Activated T-helper 9 cell treated with anti-CD3 and anti-CD28 coated beads, Interleukin-2, amount 50 U/mL, for 16 hours (primary cell): ENCODE measurements around the gene UBE2H.
"Not testable (repeated sequence)": the region's sequence is repeated elsewhere in the genome, so short reads cannot be mapped to it uniquely, and the experiment has no call there.

Source experiments
- DNase-seq: peaks from one replicate; pipeline ENCODE4 v3.0.0-alpha.2; 2020; ENCODE audit warnings: low read depth

UBE2H gene

GRCh38 chr7:129952653-129953560 lies at the start of gene UBE2H:
Gene UBE2H (minus strand): TSS chr7:129952960. CDS start chr7:129952555, 405 bp downstream.
- peak; percentile 90 for DNase-seq

GRCh38 chr7:129998446-129998845 lies 45.7 kb upstream of the UBE2H start:
- DNase-seq, result no peak

- no peak for DNase-seq
Observed at GRCh38 chr7:129997285-129997684, 44.5 kb upstream of the UBE2H start.

- no peak for DNase-seq
Observed at GRCh38 chr7:129993275-129993674, 40.5 kb upstream of the UBE2H start.

GRCh38 chr7:129990403-129991192 lies 37.8 kb upstream of the UBE2H start:
- no peak for DNase-seq

- DNase-seq, result peak; percentile 4
Observed at GRCh38 chr7:129989466-129989865, 36.7 kb upstream of the UBE2H start.

- DNase-seq, result no peak
Observed at GRCh38 chr7:129986600-129986999, 33.8 kb upstream of the UBE2H start.

GRCh38 chr7:129980667-129981066 lies 27.9 kb upstream of the UBE2H start:
- DNase-seq, result no peak

GRCh38 chr7:129975309-129975708 lies 22.5 kb upstream of the UBE2H start:
- DNase-seq, result no peak

GRCh38 chr7:129970816-129971215 lies 18.1 kb upstream of the UBE2H start:
- DNase-seq, result no peak

- no peak for DNase-seq
Observed at GRCh38 chr7:129969881-129970446, 17.2 kb upstream of the UBE2H start.

- DNase-seq, result no peak
Observed at GRCh38 chr7:129968592-129969383, 16.0 kb upstream of the UBE2H start.

GRCh38 chr7:129960204-129960475 lies 7.4 kb upstream of the UBE2H start:
- DNase-seq, result not testable (repeated sequence)

- DNase-seq, result no peak
Observed at GRCh38 chr7:129959471-129960203, 6.9 kb upstream of the UBE2H start.

- no peak for DNase-seq
Observed at GRCh38 chr7:129958643-129959470, 6.1 kb upstream of the UBE2H start.

GRCh38 chr7:129955993-129956543 lies 3.3 kb upstream of the UBE2H start:
- no peak for DNase-seq

- DNase-seq, result no peak
Observed at GRCh38 chr7:129952086-129952652, 591 bp downstream of the UBE2H start.

- no peak for DNase-seq
Observed at GRCh38 chr7:129951226-129952085, 1.3 kb downstream of the UBE2H start.

GRCh38 chr7:129950933-129951225 lies 1.9 kb downstream of the UBE2H start:
- no peak for DNase-seq
